HEK293T (cell line): ENCODE results near the gene CELA2A.

Experiments
- BHLHE40 ChIP-seq: fragments of 450-650 bp; IDR thresholded peaks from 2 replicates; pipeline ENCODE4 v1.6.1; 2016; ENCODE audit warnings: mild to moderate bottlenecking, moderate library complexity, borderline replicate concordance
- CTBP1 ChIP-seq: fragments of 450-650 bp; IDR thresholded peaks from 2 replicates; pipeline ENCODE4 v1.6.1; 2016; ENCODE audit warnings: borderline replicate concordance
- FOXK2 ChIP-seq: fragments of 450-650 bp; IDR thresholded peaks from 2 replicates; pipeline ENCODE4 v1.6.1; 2016; ENCODE audit warnings: mild to moderate bottlenecking
- FOXM1 ChIP-seq: fragments of 450-650 bp; IDR thresholded peaks from 2 replicates; pipeline ENCODE4 v1.6.1; 2017; ENCODE audit warnings: mild to moderate bottlenecking, borderline replicate concordance
- L3MBTL2 ChIP-seq: fragments of 450-650 bp; conservative IDR thresholded peaks from 2 replicates; pipeline ENCODE4 v1.6.1; 2016; ENCODE audit warnings: mild to moderate bottlenecking
- NFRKB ChIP-seq: fragments of 450-650 bp; IDR thresholded peaks from 2 replicates; pipeline ENCODE4 v1.6.1; 2016; ENCODE audit warnings: mild to moderate bottlenecking, moderate library complexity
- SP1 ChIP-seq: fragments of 450-650 bp; IDR thresholded peaks from 2 replicates; pipeline ENCODE4 v1.6.1; 2017
- SUZ12 ChIP-seq: fragments of 450-650 bp; IDR thresholded peaks from 2 replicates; pipeline ENCODE4 v1.6.1; 2016; ENCODE audit warnings: mild to moderate bottlenecking
- TARDBP ChIP-seq: fragments of 450-650 bp; IDR thresholded peaks from 2 replicates; pipeline ENCODE4 v1.6.1; 2016

GRCh38 chr1:15468145-15468544, 11.6 kb downstream of the CELA2A start:
- no peak for TF ChIP-seq BHLHE40
- TF ChIP-seq SP1: no peak
- no peak for TF ChIP-seq SUZ12
- TF ChIP-seq FOXM1: no peak
- no peak for TF ChIP-seq FOXK2
- TF ChIP-seq TARDBP: no peak
- TF ChIP-seq NFRKB: no peak
- TF ChIP-seq L3MBTL2: no peak
- no peak for TF ChIP-seq CTBP1
